Measurements from ENCODE around the gene AGPAT1.
"Not testable (repeated sequence)": the region's sequence is repeated elsewhere in the genome, so short reads cannot be mapped to it uniquely, and the experiment has no call there.

The AGPAT1 gene

DNA sequence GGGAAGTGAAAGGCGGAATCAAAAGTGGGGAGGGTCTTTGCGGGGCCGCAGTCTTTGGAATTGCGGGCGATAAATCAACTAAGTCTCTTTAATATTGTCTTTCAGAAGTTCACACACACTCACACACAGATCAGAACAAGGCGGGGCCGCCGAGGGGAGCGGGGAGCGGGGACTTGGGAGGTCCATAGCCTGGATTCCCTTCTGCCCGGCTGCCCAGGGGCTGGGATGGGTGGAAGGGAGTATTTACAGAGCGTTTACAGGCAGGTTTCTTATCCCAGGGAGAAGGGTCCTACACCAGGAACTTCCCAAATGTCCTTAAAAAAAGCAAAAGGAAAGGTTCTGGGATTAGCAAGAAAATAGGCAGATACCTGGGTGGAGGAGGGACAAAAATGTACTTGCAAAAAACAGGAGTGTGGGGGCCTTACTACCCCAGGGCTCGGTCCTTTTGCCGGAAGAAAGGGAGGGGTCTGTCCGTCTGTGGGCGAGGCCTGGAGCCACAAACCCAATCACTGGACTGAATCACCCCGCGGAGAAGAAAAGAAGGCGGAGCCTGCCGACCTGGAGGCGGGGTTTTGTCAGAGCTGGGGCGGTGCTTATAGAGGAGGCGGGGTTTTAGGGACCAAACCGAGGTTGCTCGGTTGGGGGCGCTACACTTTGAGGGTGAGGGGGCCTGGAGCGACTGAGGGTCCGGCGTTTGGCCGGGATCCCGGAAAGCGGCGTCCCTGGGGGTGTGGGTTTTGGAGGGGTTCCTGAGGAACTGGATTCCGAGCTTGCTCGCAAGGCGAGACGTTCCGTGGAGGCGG, 27.4 kb downstream of the AGPAT1 start:
- peak; percentile 49 to 74 for DNase-seq (ENCODE audit: low read depth in 2 of 2)

DNA sequence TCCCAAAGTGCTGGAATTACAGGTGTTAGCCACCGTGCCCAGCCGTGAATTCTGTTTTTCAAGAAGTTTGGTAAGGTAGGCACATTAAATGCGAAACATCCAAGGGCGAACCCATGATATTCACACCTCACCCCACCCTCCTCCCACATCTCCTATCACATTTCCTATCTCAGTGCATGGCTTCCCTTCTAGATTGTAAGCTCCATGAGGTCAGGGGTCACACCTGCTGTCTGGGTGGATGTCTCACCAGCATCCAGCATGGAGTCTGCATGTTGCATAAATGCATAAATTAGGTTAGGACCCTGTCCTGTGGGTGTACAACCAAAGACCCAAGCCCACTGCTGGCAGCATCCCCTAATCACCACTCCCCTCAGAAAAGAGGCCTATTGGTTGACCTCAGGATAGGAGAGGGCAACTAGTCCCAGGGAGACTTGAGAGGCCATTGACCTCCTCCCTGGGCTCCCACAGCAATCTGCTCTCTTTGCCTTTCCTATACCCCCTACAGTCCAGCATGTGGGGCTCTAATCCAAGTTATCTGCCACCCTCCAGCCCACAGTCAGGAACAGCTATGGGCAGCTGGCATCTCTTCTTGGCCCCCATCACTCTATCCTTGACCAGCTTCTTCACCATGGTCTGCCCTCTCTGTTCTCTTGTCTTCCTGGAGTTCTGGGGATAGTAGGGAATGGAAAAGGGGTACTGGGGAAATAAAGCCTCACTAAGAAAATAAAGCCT, 28.3 kb downstream of the AGPAT1 start:
- no peak for DNase-seq (ENCODE audit: low read depth in 2 of 2)

DNA sequence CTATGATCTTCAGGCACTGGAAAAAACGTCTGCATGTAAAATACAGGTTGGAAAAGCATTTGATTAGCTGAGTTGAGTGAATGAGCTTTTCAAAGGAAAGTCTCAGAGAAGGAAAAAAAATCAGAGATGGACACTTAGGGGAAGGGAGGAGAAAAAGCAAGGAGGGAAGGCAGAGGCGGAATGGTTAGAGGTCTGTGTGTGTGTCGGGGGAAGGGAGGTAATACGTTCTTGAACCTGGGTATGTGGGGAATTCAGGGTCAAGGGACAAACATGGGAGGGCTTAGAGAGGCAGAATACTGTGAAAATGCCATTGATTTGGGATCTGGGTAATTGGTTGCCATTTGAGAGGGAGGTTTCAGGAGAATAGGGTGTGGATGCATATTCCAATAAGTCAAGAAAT, 29.2 kb downstream of the AGPAT1 start:
- no peak for DNase-seq (ENCODE audit: low read depth in 2 of 2)

DNA sequence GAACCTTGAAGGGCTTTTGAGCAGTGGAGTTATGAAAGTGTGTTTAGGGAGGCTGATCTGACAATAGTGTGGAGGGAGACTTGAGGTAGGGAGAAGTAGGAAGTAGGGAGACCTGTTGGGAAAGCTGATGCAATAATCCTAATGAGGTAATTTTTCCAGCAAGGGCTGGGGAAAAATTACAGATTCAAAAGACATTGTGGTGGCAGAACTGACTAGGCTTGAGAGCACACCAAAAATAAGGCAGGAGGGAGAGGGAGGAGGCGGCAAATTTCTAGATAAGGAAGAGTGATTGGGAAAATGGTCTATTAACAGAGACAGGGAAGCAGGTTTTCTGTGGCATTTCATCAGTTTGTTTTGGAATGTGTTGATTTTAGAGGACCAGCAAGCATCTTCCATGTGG, 29.6 kb downstream of the AGPAT1 start:
- DNase-seq (ENCODE audit: low read depth in 2 of 2): no peak

DNA sequence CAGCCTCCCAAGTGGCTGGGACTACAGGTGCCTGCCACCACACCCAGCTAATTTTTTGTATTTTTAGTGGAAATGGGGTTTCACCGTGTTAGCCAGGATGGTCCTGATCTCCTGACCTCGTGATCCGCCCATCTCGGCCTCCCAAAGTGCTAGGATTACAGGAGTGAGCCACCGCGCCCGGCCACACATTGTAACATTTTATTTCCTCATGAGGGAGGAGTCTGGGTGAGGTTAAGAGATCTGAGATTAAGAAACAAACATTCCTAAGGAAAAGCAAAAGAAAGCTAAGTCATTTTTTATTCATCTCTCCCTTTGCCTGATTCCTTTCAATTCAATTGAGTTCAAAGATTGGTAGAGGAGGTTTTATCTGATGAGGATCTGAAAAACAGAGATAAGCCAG, 31.6 kb downstream of the AGPAT1 start:
- not testable (repeated sequence) for DNase-seq (ENCODE audit: low read depth in 2 of 2)

DNA sequence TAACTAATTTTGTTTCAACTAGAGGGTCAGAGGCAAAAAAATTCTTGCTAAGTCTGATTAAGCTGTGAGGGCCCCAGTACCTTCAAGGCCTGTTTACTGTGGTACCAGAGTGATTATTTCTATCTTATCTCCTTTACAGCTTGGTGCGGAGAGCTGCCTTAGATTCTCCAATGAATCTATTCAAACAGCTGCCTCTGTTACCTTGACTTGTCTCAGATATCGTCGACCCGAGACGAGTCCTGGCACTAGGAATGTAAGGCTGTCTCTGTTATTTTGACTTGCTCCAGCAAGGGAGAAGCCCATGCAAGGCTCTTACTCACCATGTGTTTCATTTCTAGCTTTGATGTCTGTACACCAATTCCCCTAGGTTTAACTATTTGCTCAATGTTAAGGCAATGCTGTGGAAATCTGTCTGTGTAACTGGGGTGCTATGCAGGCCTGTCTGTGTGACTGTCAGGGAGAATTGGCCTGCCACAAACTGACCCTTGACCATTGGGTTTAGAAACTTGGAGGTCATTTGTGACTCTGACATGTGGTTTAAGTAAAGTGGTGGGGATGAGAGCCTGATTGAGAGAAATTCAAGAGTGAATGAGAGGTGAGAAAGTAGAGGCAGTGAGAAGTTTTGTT, 35.4 kb downstream of the AGPAT1 start:
- DNase-seq (ENCODE audit: low read depth in 2 of 2): no peak

DNA sequence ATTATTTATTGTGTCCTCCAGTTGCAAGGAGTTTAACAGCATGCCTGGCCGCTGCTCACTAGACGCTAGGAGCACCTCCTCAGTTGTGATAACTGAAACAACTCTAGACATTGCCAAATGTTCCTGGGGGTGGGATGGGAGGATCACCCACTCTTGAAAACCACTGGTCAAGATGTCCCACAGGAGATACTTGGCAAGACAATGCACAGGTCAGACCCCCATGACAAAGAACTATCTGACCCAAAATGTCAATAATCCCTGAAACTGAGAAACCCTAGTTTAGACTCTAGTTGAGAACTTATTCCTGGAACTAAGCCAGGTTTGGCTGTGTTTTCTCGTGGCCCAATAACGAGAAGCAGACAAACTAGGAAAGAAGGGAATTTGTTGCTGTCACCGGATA, 36.3 kb downstream of the AGPAT1 start:
- no peak for DNase-seq (ENCODE audit: low read depth in 2 of 2)

DNA sequence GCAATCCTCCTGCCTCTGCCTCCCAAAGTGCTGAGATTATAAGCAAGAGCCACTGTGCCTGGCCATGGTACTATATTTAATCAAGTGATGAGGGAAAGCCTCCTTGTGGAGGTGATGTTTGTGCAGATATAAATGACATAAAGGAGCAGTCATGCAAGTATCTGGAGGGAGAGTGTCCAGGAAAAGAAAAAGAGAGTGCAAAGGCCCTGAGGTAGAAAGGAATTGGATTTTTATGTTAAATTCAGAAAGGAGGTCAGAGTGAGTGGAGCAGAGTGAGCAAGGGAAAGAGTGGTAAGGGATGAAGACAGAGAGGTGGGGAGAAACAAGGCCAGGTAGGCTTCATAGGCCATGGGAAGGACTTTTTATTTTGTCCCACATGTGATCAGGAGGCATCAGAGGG, 38.4 kb downstream of the AGPAT1 start:
- no peak for DNase-seq (ENCODE audit: low read depth in 2 of 2)

DNA sequence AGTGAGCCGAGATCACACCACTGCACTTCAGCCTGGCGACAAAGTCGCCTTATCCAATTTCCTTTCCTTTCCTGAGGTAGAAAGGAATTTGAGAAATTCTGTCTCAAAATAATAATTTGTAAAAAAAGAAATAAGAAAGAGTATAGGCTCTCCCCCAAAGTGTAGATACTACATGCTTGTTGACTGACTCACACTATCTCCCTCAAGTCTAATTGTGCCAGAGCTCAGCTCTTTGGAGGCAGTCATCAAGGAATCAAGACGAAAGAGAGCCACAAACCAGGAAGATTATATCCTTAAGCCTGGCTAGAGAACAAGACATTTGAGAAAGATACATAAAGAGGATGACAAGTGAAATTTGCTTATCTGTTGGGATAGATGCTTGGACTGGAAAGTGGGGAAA, 42.1 kb downstream of the AGPAT1 start:
- no peak for DNase-seq (ENCODE audit: low read depth in 2 of 2)

DNA sequence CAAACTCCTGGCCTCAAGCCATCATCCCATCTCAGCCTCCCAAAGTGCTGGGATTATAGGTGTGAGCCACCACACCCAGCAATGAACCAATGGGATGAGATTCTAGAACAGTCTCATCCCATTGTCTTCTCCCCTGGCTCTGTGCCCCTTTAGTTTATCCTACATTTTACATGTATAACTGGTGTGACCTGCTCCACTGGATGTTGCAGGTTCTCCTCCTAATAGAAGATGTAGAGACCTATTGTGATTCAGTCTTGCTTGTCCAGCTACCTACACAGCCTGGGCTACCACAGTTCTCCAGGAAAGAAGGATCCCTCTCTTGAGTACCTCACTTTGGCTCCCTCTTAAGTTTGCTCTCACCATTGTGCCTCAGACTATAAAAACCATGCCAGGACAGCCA, 43.8 kb downstream of the AGPAT1 start:
- no peak for DNase-seq (ENCODE audit: low read depth in 2 of 2)

DNA sequence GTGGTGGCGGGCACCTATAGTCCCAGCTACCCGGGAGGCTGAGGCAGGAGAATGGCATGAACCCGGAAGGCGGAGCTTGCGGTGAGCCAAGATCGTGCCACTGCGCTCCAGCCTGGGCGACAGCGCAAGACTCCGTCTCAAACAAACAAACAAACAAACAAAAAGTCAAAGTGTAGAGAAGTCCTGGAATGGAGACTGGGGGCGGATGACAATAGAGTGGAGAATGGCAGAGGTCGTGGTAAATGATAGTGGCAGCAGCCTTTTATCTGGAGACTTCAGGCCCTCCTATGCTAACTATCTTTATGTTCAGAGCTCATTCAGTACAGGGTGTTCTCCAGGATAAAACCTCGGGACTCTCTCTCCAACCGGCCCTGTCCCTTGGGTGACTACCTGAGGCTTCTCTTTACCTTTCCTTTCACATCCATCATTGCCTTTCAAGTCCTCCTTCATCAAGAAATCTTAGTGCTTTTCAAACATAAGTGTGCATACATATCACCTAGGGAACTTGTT, 44.4 kb downstream of the AGPAT1 start:
- no peak for DNase-seq (ENCODE audit: low read depth in 2 of 2)

DNA sequence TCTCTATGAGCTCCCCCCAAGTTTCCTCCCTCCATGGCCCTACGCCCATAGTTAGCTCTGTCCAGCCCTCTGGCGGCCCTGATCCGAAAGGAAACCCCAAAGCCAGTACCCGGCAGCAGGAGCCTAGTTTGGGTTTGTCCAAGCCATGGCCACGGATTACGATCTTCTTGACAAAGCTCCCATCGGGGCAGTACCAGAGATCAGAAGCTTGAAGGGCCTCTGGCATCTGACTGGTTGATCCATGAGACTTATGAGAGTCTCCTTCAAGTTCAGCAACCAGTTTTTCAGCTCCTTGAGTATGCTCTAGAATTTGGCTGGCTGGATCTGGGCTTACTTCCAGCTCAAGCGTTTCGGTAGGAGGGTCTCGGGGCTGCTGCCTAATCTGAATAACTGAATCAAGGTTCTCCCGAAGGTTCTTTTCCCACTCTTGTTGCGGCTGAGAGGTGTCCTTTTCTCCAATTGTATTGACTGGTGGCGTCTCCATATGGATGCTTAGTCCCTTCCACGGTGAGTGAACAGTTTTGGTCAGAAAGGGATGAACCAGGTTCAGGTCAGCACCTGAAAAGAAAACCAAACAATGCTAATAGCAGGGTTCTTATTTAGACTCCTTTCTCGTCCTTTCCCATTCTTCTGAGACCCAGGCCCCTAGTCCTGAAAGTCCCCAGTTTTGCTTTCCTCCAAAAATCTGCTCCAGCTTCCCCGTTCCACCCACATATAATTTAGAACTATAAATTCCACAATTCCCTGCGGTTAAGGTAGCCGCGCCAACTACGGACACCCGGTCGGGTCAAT, 46.4 kb downstream of the AGPAT1 start:
- no peak for DNase-seq (ENCODE audit: low read depth in 2 of 2)

DNA sequence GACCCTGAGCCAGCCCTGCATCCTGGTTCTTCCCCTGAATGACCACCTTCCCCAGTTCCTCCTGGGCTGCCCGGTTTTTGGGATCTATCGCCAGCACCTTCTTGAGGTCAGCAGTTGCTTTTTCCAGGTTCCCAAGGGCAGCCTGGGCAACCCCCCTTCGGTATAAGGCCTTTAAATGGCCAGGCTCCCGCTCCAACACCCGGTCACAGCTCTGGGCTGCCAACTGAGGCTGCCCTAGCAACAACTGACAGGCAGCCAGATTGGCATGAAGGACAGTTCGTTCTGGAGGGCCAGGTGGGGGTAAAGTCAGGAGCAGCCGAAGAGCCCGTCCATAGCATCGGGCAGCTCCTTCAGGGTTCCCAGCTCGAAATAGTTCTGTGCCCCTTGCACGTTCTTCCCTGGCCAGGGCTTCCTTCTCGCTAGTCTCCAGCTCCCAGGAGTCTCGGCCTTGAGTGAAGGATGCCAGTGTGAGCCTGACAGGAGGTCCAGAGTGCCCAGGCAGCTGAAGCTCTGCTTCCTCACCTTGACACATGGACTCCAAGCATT, 47.1 kb downstream of the AGPAT1 start:
- DNase-seq (ENCODE audit: low read depth in 2 of 2): no peak

DNA sequence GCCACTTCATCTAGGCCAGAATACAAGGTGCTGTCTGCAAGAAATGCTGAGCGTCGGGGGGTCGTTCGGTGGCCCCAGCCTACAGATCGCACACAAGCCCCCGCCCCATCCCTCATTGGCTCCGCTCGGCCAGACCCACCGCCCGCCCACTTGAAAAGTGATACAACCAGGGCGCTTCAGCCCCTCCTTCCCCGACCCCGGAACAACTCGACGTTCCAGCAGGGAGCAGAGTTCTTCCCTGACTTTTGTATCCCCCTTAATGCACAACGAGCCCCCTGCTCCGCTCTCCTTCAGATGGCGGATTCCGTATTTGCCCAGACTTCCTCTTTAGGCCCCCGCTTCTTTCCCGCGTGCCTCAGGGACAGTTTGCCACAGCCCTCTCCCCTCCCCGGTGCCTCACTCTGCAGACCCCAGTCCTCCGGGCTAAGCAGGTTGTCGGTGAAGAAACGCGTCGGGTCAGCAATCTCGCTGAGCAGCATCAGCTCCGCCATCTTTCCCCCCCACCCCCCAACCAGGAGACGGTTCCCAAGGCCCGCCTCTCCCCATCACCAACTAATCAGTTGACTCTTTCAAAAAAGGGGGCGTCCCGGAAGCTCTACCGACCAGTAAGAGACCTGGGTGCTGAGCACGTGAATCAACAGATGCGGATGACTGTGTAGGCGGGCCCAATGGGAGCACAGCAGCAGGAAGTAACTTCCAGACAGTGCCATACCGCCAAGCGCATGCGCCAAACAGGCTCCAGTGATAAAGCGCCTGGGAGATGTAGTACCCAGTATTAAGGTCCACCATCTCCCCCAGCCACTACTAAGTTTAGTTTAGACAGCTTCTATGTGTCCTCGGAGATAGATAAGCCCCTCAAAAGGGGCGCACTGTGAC, 47.9 kb downstream of the AGPAT1 start, which contains the start of gene ATF6B:
TSS of gene ATF6B (minus strand) at position 530 of the 876 bp plus-strand sequence. CDS start at position 491, 39 bp downstream.
- peak; percentile 91 to 98 for DNase-seq (ENCODE audit: low read depth in 2 of 2)

DNA sequence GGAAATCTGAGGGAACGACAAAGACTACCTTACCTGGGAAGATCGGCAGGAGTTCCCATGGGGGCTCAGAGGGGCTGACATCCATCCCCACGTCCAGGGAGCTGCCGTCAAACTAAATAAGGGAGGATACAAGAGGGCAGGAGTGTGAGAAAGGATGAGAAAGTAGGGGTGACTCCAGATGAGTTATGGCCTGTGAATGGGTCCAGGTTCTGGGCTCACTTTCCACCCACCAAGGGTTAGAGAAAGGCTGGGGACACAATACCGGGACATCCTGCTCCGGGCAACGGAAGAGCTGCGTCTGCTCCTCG, 48.5 kb downstream of the AGPAT1 start:
- DNase-seq (ENCODE audit: low read depth in 2 of 2): no peak

DNA sequence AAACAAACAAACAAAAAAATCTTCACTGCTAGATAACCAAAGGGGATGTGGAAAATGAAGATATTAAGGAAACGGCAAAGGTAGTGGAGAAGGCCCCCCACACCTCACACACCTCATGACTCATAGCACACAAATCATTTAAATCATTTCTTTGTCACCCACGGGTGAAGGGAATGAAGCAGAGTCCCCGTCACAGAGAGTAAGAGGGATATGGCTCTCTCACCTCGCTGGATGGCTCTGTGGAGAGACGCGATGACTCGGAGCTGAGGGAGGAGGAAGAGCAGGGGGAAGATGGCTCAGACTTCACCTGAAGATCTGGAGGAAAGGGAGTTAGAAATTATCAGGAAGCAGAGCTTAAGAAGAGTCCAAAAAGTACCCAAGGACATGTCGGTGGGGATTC, 49.0 kb downstream of the AGPAT1 start:
- no peak for DNase-seq (ENCODE audit: low read depth in 2 of 2)

DNA sequence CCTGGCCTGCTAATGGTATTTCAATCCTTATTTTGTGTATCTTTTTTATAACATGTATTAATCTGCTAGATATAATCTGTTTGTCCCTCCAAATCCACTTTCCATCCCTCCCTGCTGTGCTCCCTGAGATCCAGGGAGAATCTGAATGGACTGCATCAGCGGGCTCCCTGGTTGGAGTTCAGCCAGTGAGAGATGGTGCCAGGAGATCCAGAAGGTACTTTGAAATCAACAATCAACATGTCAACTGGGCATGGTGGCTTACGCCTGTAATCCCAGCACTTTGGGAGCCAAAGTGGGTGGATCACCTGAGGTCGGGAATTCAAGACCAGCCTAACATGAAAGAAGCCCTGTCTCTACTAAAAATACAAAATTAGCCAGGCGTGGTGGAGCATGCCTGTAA, 52.2 kb downstream of the AGPAT1 start:
- no peak for DNase-seq (ENCODE audit: low read depth in 2 of 2)

DNA sequence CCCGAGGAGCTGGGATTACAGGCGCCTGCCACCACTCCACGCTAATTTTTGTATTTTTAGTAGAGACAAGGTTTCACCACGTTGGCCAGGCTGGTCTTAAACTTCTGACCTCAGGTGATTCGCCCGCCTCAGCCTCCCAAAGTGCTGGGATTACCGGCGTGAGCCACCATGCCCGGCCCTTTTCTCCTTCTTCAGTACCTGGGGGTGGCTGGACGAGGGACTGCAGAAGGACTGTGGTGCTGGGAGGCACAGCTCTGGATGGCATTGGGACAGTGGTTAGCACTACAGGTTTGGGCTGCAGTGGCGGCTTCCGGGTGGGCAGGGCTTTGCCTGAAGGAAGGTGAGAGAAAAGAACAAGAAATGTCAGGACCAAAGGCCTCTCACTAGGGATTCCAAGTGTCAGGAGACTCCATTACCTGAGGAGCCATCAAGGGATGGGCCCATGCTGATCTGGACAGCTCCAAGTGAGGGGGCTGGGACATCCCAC, 55.3 kb downstream of the AGPAT1 start:
- no peak for DNase-seq (ENCODE audit: low read depth in 2 of 2)

DNA sequence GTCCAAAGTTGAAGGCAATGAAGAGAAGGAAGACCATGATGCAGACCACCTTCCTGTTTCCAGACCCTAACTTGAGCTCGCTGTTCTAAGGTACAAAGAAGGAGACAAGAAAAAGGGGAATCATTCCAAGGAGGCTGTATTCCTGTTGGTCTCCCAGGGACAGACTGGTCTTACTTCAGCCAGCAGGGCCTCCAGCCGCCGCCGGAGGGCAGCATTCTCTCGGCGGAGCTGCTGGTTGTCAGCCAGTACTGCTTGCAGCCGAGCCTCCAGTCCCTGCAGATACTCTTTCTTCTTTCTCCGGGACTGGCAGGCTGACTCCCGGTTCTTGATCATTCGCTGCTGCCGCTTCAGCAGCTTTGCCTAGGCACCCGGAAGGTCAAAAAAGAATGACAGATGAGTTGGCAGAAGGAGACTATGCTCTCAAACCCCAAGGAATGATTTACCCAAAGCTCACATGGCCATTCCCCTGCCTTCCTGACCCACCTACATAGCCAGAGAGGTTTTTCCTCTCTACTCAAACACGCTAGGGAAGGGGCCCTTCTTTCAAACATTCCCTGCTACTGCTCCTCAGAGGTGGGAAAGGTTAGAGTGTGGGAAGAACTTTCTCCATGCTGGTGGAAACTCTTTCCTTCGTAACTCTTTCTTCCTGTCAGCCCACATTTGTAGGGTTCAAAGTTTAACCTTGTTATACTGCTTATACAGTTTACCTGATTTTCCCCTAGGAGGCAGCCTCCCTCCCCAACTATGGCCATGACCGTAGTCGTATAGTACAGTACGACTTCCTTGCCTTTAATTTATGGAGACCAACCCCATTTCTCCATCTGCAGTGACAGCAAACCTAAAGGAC, 56.9 kb downstream of the AGPAT1 start:
- peak; percentile 52 to 62 for DNase-seq (ENCODE audit: low read depth in 2 of 2)

Data from stimulated activated CD4-positive, alpha-beta T cell treated with anti-CD3 and anti-CD28 coated beads, Interleukin-4, amount 100 ng/mL, for 48 hours (primary cell).